ENCODE measurements around the gene TSPAN1.

The TSPAN1 gene

DNA sequence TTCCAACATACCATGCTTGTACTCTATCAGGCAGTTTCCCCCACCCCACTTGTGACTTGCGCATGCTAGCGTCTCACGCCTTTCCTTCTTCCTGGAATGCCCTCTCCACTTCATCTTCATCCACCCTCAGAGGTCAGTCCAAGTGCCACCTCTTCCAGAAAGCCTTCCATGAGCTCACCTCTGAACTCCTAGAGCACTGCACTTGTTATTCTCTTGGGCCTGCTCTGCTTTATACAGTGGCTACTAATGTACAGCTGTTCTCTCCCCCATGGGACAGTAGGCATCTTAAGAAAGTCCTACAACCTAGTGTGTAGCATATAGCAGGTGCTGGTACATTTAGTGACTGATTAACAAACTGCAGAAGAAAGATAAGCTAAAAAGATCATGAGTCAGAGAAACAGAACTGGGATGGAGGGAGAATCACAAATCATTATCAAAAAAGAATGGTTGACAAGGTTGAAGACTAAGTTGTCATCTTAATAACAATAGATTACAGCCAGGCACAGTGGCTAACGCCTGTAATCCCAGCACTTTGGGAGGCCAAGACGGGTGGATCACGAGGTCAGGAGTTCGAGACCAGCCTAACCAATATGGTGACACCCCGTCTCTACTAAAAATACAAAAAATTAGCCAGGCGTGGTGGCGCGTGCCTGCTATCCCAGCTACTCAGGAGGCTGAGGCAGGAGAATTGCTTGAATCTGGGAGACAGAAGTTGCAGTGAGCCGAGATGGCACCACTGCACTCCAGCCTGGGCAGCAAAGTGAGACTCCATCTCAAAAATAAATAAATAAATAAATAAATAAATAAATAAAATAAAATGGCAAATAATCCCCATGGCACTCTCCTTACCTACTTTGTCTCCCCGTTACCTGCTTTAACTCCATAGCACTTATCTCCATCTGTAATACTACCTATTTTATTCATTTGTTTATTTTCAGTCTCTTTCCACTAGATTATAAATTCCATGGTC, 16.3 kb upstream of the TSPAN1 start:
- no peaks in the 10 kb centered on the region for H3K79me2 ChIP-seq (ENCODE audit: insufficient read depth, low read length)

GRCh38 chr1:46159516-46159915, 15.4 kb upstream of the TSPAN1 start:
- Histone ChIP-seq H3K4me1 (ENCODE audit: insufficient read depth, low read length, poor library complexity, severe bottlenecking) (no peaks in the 10 kb centered on the region), H3K36me3 (ENCODE audit: insufficient read depth, low read length) (no peaks in the 10 kb centered on the region), H4K20me1 (ENCODE audit: insufficient read depth, low read length, poor library complexity, severe bottlenecking) (no peaks in the 10 kb centered on the region), H3F3A (ENCODE audit: low read depth) (no peaks in the 10 kb centered on the region), H3K9me3 (ENCODE audit: insufficient read depth, low read depth, low read length) (no peaks in the 10 kb centered on the region), H3K9me2 (replicated peaks; ENCODE audit: low read depth, low read length) (no peaks in the 10 kb centered on the region), H3K9ac (ENCODE audit: low read depth, low read length, poor library complexity, severe bottlenecking) (no peak overlapping the region), H2AFZ (ENCODE audit: low read length) (no peak overlapping the region), H3K4me3 (ENCODE audit: low read length, poor library complexity, severe bottlenecking) (no peak overlapping the region), H3K79me2 (ENCODE audit: insufficient read depth, low read length) (no peaks in the 10 kb centered on the region), H3K27me3 (ENCODE audit: insufficient read depth, low read length, poor library complexity, severe bottlenecking) (no peaks in the 10 kb centered on the region), H3K4me2 (ENCODE audit: low read depth, low read length, poor library complexity, severe bottlenecking) (no peak overlapping the region)
- TF ChIP-seq EZH2phosphoT487 (IDR thresholded peaks at IDR 0.05; ENCODE audit: borderline replicate concordance), result no peak
- TF ChIP-seq CTCF (conservative IDR thresholded peaks at IDR 0.05; ENCODE audit: low read length), result no peak

More for the DNA sequence above, 16.3 kb upstream of the TSPAN1 start:
- H3K4me3 ChIP-seq (ENCODE audit: low read length, poor library complexity, severe bottlenecking), result no peak overlapping the region
- no peaks in the 10 kb centered on the region for H4K20me1 ChIP-seq (ENCODE audit: insufficient read depth, low read length, poor library complexity, severe bottlenecking)
- no peak overlapping the region for H3K9ac ChIP-seq (ENCODE audit: low read depth, low read length, poor library complexity, severe bottlenecking)
- no peak overlapping the region for H3K4me2 ChIP-seq (ENCODE audit: low read depth, low read length, poor library complexity, severe bottlenecking)
- H3K9me2 ChIP-seq (replicated peaks; ENCODE audit: low read depth, low read length), result no peaks in the 10 kb centered on the region
- peaks cover 4% of the 10 kb centered on the region for H3K4me1 ChIP-seq (ENCODE audit: insufficient read depth, low read length, poor library complexity, severe bottlenecking)
- H3K36me3 ChIP-seq (ENCODE audit: insufficient read depth, low read length), result no peaks in the 10 kb centered on the region
- no peaks in the 10 kb centered on the region for H3K27me3 ChIP-seq (ENCODE audit: insufficient read depth, low read length, poor library complexity, severe bottlenecking)
- H3K9me3 ChIP-seq (ENCODE audit: insufficient read depth, low read depth, low read length), result no peaks in the 10 kb centered on the region
- H2AFZ ChIP-seq (ENCODE audit: low read length), result no peak overlapping the region
- no peaks in the 10 kb centered on the region for H3F3A ChIP-seq (ENCODE audit: low read depth)
- TF ChIP-seq CTCF (conservative IDR thresholded peaks at IDR 0.05; ENCODE audit: low read length) (no peak), EZH2phosphoT487 (IDR thresholded peaks at IDR 0.05; ENCODE audit: borderline replicate concordance) (no peak)

DNA sequence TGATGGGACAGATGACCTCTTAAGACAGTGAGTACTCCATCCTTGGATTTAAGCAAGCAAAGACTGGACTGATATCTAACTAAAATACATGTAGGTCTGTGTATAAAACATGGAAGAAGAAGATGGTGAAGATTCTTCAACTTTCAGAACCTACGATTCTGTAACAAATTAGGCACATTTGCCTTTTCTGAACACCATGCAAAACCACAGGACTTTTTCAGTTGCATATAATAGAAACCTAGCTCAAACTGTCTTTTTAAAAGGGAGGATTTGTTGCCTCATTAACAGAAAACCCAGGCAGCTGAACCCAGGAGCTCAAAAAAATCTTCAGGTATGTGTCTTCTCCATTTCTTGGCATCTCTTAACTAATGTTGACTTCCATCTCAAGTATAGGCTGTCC, 14.7 kb upstream of the TSPAN1 start:
- no peaks in the 10 kb centered on the region for H3F3A ChIP-seq (ENCODE audit: low read depth)
- H3K4me2 ChIP-seq (ENCODE audit: low read depth, low read length, poor library complexity, severe bottlenecking), result no peak overlapping the region
- no peaks in the 10 kb centered on the region for H3K27me3 ChIP-seq (ENCODE audit: insufficient read depth, low read length, poor library complexity, severe bottlenecking)
- H2AFZ ChIP-seq (ENCODE audit: low read length), result no peak overlapping the region
- no peaks in the 10 kb centered on the region for H3K79me2 ChIP-seq (ENCODE audit: insufficient read depth, low read length)
- H4K20me1 ChIP-seq (ENCODE audit: insufficient read depth, low read length, poor library complexity, severe bottlenecking), result no peaks in the 10 kb centered on the region
- no peak overlapping the region for H3K4me3 ChIP-seq (ENCODE audit: low read length, poor library complexity, severe bottlenecking)
- no peaks in the 10 kb centered on the region for H3K36me3 ChIP-seq (ENCODE audit: insufficient read depth, low read length)
- TF ChIP-seq EZH2phosphoT487 (IDR thresholded peaks at IDR 0.05; ENCODE audit: borderline replicate concordance) (no peak), CTCF (conservative IDR thresholded peaks at IDR 0.05; ENCODE audit: low read length) (no peak)
- H3K4me1 ChIP-seq (ENCODE audit: insufficient read depth, low read length, poor library complexity, severe bottlenecking), result no peaks in the 10 kb centered on the region
- no peaks in the 10 kb centered on the region for H3K9me2 ChIP-seq (replicated peaks; ENCODE audit: low read depth, low read length)
- H3K9ac ChIP-seq (ENCODE audit: low read depth, low read length, poor library complexity, severe bottlenecking), result no peak overlapping the region
- H3K9me3 ChIP-seq (ENCODE audit: insufficient read depth, low read depth, low read length), result no peaks in the 10 kb centered on the region
